HG03159 (cell line): Measurements from ENCODE around the gene NINL.

Source experiments
- ATAC-seq: cut with Tn5 transposase; IDR thresholded peaks from one replicate; pipeline ENCODE4 v1.9.1; 2021; ENCODE audit warnings: mild to moderate bottlenecking, moderate library complexity; ENCODE audit not compliant: unreplicated experiment

NINL gene

DNA sequence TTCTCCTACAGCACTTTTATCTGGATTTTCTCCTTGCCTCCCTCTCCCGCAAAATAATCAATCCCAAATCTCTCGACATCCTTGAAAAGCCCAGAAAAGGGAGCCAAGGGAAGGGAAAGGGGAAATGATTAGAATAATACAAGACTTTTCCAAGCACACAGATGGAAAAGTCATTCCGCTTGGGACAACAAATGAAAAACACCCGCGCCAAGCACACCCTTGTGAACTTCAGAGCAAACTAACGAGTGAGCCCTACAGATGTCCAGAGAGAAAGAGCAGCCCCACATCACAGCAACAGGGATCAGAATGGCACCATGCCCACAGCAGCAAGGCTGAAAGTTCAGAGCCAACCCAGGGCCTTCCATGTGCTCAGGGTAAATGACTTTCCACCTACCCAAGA, 49.6 kb downstream of the NINL start:
- ATAC-seq = no peak

DNA sequence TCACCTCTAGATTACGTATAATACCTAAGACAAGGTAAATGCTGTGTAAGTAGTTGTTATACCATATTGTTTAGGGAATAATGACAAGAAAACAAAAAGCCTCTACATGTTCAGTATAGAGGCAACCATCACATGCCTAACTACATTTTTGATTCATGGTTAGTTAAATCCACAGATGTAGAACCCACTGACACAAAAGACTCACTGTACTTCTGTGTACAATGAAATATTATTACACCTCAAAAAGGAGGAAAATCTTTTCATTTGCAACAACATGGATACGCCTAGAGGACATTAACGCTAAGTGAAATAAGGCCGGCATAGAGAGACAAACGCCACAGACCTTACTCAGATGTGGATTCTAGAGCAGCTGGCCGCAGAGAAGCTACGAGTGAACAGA, 50.5 kb downstream of the NINL start:
- ATAC-seq = no peak

DNA sequence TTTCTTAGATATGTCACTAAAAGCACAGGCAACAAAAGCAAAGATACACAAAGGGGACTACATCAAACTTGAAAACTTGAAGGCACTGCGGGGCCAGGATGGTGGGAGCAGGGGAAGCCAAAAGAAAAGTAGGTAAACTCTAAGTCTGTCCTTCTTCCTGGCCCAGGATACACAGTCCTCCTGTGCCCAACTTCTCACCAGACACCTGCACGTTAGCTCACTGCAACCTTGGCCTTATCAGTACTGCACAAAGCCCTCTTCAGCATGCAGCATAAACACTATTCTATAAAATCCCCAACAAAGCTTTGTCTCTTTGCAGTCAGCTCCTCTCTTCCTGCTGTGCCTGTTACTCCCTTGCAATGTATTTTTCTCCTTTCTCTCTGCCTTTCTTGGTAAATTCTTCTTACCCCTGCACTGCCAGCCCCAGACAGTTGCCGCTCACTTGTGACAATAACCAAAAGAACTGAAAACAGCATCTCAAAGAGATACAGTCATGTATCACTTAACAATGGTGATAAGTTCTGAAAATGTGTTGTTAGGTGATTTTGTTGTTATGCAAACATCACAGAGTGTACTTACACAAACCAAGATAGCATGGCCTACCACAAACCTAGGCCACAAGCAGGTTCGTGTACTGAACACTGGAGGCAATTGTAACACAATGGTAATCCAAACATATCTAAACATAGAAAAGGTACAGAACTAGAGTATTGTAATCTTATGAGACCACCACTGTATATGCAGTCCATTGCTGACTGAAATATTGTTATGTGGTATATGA, 51.2 kb downstream of the NINL start:
- no peak for ATAC-seq

DNA sequence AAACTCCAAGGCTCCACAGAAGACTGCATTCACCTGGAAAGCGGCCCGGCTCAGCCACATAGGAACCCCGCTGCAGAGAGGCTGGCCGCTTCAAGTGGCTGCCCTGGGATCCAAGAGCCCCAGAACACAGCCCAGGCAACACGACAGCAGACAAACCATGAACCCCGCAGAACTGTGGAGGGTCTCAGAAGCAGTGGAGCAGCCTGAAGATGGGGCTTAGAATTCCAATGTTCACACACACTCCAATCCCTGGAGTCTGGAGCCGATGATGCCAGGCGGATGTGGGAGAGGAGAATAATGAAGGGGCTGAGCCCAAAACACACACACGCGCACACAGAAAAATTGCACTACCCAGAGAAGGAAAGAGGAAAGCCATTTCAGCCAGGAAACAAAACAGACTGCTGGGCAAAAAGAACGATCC, 52.4 kb downstream of the NINL start:
- no peak for ATAC-seq

DNA sequence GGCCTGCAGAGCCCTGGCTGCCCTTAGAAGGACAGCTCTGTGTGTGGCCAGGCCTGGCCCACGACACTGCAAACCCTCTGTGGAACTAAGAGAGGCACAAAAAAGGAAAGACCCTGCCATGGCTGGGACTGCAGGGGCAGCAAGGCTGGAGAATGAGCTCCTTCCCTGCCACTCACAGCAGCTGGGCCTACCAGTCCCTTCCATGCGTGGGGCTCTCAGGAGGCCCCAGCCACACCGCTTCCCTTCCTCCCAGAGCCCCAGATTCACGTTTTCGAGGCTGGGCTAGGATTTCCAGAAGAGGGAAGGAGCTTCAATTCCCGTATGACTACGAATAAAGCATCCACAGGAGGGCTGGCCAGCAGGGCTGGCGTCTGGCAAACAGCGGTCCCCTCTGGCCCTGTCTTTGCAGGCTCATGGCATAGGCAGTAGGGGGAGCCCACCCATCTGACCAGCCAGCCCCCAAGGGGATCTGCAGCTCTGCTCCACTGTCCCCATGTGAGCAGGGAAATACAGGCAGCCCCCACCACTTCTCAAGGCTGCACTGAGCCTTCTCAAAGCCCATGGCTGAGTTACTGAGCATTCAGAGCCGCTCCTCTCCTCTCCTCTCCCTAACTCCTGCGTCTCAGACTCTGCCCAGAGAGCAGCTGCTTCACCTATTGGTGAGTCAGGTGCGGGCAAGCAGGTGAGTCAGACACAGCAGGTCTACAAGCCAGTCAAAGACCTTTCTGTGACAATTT, 53.1 kb downstream of the NINL start:
- no peak for ATAC-seq

DNA sequence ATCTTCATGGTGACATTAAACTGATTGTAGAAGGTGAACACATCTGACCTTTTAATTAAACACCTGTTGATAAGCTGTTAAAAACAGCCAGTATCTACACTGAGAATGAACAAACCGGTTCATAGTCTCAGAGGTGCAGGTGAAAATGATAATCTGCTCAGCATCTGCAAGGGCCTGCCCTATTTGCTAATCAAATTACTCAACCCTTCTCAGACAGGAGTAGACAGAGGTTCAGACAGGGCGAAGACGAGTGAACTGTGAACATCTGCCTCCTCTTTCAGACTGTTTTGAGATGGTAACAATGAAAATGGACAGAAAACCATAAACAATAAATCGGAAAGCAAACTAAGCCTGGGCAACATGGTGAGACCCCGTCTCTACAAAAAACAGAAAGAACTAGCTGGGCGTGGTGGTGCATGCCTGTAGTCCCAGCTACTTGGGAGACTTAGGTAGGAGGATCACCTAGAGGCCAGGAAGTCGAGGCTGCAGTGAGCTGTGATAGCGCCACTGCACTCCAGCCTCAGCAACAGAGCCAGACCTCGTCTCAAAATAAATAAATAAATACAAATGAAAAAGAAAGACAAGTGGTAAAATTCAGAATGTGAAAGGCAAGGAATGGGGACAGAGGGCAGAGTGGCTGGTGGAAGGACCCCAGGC, 55.9 kb downstream of the NINL start:
- ATAC-seq = no peak

DNA sequence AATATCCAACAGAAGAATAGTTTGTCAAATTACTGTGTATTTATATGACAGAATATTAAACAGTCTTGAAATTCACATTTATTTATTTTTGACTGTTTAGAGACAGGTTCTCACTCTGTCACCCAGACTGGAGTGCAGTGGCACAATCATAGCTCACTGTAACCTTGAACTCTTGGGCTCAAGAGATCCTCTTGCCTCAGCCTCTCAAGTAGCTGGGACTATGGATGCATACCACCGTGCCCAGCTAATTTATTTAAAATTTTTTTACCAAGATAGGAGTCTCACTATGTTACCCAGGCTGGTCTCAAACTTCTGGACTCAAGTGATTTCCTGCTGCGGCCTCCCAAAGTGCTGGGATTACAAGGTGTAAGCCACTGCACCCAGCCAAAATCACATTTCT, 57.4 kb downstream of the NINL start:
- ATAC-seq = no peak

DNA sequence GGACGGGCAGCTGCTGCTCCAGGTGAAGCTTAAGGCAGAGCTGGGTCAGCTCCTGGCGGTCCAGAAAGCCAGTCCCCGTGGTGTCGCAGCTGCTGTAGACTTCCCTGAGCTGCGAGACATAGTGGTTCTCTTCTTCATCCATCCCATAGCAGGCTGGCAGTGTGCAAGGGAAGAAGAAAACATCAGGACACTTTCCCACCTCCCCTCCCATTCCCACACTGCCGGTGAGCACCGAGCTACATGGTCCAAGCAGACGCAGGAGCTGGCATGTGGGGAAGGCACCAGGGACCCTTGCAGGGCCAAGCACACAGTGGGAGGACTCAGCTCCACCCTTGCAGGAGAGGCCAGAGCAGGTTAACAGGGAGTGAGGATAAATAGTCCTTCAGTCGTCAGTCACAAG, 58.9 kb downstream of the NINL start:
- no peak for ATAC-seq

DNA sequence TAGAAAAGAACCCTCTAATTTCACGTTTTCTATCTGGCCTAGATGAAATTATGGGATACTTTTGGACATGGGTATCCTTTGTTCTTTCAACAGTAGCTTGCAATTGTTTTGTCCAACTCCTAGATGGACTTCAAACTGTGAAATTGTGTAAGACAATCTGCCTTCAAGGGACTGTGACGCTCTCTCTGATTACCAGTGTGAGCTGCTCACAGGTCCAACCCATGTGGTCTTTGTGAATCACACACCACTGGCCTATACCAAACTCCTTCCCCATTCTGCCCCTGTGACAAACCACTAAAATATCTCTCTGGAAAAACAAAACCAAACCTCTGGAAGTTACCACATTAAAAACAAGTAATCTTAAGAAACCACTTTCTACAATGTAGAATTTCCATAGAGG, 59.5 kb downstream of the NINL start:
- no peak for ATAC-seq

DNA sequence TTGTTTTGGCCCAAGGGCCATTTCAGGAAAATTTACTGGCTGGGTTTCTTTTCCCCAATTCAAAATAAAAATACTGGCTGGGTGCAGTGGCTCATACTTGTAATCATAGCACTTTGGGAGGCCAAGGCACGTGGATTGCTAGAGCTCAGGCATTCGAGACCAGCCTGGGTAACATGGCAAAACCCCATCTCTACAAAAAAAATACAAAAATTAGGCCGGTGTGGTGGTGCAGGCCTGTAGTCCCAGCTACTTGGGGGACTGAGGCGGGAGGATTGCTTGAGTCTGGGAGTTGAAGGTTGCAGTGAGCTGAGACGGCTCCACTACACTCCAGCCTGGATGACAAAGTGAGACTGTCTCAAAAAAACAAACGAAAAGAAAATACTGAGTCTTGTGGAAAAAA, 60.0 kb downstream of the NINL start:
- ATAC-seq = no peak

DNA sequence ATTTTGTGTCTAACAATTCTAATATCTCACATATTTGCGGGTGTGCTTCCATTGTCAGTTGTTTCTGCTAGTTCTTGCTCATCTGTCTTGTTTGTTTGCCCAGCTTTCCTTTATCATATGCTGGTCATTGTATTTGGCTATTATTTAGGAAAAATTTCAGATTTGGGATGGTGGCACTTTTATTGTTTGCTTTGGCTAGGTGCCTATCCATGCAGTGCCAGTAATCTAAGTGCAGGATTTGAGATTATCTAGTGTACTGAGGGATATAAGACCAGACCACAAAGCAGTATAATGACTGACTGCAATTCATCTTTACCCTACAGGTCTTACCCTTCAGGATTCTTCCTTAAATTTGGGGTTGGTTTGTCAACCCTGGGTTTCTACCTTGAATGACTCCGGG, 63.9 kb downstream of the NINL start:
- no peak for ATAC-seq

DNA sequence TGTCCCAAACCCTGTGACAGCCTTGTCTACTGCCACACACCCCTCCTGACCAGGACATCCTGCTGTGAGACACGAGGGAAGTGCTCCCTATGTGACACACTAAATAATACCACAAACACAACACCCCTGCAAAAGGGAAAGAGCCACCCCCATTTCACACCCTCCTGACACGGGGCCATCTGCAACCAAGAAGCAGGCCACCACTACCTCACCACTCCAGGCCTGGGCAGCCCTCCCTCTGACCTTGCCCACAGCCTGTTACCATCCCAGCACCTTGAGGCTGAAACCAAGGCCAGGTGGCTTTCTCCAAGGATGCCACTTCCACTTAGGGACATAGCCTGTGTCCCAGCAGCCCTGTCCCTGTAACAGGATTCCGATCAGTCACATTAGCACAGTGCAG, 68.2 kb downstream of the NINL start:
- no peak for ATAC-seq

DNA sequence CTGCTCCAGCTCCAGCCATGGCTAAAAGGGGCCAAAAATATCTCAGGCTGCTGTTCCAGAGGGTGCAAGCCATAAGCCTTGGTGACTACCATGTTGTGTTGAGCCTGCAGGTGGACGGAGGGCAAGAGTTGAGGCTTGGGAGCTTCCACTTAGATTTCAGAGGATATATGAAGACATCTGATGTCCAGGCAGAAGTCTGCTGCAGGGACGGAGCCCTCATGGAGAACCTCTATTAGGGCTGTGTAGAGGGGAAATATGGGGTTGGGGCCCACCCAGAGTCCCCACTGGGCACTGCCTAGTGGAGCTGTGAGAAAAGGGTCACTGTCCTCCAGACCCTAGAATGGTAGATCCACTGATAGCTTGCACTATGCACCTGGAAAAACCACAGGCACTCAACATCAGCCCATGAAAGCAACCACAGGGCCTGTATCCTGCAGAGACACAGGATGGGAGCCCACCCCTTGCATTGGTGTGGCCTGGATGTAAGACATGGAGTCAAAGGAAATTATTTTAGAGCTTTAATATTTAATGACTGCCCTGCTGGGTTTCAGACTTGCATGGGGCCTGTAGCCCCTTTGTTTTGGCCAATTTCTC, 70.5 kb downstream of the NINL start:
- no peak for ATAC-seq

DNA sequence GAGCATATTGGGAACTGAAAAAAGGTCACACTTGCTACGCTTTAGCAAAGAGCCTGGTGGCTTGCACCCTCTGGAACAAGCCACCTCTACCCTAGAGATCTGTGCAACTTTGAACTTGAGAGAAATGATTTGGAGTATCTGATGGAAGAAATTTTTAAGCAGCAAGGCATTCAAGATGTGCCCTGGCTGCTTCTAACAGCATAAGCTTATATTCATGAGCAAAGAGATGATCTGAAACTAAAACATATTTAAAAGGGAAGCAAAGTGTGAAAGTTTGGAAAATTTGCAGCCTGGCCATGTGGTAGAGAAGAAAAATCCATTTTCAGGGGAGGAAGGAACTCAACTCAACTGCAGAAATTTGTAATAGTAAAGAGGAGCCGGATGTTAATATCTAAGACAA, 71.1 kb downstream of the NINL start:
- no peak for ATAC-seq

DNA sequence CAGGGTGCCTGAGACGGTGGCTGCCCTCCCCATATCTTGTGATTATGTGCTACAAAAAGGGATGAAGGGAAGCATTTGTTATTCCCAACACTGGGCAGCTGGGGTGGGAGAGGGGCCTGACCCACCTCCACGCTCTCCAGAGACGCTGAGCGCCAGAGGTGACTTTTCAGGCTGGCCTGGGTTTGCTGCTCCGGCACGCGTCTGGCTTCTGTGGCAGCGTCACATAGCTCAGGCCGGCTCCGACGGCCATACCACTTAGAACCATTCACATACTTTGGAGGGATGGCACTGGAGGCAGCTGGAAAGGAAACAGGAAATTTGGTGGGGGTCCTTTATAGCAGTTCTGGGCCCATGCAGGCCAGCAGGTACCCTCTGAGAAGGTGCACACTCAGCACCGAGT, 72.6 kb downstream of the NINL start:
- no peak for ATAC-seq

DNA sequence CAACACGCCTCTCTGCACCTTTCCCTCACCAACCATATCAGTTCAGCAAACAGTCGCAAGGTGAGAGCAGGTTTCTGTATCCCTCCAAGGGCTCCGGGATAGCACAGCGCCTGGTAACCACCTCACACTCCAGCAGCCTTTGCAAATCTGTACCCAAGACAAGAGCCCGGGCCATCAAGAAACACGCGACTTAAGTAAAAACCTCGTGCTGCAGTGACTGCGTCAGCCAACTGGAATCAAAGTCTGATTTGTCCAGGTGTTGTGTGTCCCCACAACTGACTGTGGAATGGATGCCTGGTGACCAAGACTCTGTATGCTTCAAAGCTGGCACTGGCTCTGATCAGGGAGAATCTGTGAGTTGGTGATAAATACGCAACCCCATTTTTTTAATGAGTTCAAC, 74.1 kb downstream of the NINL start:
- ATAC-seq = no peak

DNA sequence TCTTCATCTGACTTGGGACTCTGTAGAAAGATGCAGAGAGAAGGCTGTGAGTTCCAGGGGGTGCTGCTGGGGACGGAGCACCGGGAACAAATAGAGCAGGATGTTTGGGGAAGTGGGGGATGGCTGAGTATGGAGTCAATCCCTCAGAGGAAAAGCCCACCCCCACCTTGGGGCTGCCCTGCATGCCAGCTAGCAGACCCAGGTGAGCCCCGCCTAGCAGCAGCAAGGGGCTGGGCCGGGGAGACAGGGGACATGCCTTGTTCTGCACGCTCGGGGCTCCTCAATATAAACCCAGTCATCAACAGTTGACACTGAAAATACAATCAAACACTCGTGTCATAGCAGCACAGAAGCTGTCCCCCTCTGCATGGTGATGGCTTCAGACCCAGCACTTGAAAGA, 74.6 kb downstream of the NINL start:
- no peak for ATAC-seq

DNA sequence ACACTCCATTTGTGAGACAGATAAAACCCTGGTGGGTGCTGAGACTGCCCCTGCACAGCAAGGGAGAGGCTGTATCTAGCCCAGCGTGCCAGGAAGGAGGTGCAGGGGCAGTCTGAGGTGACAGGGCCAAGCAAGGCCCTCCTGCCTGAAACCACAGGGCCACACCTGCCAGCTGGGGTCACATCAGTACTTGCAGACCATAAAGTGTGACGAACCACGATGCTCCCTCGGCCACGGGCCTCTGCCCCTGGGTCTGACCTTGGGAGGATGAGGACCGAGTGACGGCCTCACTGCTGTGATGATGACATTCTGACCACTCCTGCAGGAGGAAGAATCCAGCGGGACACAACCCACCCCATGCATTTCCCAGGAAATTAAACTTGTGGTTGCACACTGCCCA, 75.1 kb downstream of the NINL start:
- ATAC-seq = no peak

DNA sequence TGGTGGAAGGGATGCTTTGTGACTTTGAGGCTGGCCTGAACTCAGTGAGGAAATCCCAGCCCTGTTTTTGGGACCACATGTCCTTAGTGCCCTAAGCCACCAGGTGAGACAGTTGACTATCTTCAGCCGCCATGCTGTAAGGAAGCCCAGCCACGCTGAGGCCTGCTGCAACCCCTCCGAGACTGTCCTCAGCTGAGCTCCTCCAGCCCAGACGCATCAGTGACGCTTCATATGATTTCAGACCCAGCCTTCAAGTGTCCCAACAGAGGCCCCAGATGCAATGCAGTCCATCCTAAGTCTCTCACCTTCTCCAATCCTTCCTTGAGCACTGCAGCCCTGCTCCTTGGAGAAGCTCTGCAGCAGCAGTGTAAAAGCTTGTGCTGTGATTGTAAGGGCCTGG, 76.2 kb downstream of the NINL start:
- no peak for ATAC-seq

DNA sequence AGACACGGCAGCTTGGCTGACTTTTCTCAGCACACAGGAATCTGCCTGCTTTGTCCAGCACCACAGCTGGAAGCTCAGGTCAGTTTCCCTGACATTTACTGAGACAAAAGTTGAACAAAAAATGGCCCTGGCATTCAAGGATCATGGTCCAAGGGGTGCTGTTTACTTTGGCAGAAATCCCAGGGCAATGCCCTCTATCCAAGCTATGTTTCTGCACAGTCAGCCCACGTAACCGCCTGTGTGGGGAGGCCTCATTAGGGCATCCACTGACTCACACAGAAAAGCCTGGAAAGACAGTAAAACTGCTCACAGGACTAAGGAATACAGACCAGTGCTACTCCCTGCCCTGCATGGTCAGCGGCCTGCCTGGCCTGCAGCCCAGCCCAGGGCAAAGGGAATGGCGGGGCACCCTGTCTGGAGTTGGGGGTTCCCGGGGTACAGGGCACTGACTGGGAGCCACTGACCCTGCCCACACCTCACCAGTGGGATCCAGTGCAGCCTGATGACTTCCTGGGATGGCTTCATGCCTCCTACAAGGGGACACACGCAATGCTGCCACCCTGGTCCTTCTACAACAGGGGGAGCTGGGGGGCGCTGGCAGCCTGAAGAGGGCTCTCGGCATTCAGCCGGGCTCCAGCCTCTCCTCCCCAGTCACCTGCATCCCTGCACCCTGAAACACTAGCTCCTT, 77.1 kb downstream of the NINL start:
- ATAC-seq = no peak

DNA sequence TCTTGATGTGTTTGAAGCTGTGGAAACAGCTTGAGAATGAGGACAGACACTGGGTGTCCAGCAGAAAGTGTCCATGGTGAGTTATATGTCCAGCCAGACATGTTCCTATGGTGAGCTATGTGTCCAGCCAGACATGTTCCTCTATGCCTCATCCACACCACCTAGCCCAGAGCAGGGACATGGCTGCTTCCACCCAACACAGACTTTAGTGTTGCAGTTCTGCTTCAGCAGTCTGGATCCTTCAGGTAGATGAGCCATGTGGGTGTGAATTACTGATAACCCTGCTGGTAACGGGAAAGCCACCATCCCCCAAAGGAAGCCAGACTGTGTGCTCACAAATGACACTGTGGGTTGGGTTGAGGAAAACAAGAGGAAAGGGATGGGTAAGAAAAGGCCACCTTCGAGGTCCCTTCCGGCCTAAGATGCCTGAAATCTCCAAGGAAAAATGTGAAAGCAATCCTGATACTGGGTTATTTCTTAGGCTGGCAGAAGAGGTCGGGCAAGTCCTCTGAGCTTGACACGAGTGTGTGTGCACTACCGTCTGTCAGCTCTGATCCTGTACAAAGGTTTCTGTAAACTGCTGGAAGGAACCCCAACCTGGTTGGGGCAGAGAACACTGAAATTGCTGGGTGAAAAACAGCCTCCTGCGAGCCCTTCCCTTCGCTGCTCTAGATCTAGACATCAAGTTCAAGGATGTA, 77.8 kb downstream of the NINL start:
- no peak for ATAC-seq
